ENCODE results near the gene TKFC.
A peak's percentile ranks its signal among the peaks of the same experiment; 100 is the strongest.

Gene TKFC

DNA sequence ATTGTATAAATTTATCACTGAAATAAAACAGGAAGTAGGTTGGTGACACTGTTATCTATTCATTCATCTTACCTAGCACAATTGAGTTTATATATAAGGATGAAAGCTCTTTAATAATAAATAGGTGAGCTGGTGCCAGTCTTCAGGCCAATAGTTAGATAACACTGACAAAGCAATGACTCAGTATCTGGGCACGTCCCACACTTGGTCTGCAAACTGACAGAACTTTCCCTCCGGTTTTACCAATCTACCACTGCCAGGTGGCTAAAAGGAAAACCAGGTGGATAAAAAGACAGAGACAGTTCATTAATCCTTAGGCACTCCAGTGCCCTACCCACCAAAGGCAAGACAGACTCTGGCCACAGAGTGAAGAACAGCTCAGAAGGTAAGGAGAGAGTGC is 17.8 kb upstream of the TKFC start:
- no peak for DNase-seq (ENCODE audit: low read depth)
- TF ChIP-seq, protein P1, sequence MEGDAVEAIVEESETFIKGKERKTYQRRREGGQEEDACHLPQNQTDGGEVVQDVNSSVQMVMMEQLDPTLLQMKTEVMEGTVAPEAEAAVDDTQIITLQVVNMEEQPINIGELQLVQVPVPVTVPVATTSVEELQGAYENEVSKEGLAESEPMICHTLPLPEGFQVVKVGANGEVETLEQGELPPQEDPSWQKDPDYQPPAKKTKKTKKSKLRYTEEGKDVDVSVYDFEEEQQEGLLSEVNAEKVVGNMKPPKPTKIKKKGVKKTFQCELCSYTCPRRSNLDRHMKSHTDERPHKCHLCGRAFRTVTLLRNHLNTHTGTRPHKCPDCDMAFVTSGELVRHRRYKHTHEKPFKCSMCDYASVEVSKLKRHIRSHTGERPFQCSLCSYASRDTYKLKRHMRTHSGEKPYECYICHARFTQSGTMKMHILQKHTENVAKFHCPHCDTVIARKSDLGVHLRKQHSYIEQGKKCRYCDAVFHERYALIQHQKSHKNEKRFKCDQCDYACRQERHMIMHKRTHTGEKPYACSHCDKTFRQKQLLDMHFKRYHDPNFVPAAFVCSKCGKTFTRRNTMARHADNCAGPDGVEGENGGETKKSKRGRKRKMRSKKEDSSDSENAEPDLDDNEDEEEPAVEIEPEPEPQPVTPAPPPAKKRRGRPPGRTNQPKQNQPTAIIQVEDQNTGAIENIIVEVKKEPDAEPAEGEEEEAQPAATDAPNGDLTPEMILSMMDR (IDR thresholded peaks at IDR 0.05; ENCODE audit: control insufficient read depth, extremely low read depth, insufficient read depth) = no peak
- no peak overlapping the region for H3K4me3 ChIP-seq (ENCODE audit: low read depth, low read length)

DNA sequence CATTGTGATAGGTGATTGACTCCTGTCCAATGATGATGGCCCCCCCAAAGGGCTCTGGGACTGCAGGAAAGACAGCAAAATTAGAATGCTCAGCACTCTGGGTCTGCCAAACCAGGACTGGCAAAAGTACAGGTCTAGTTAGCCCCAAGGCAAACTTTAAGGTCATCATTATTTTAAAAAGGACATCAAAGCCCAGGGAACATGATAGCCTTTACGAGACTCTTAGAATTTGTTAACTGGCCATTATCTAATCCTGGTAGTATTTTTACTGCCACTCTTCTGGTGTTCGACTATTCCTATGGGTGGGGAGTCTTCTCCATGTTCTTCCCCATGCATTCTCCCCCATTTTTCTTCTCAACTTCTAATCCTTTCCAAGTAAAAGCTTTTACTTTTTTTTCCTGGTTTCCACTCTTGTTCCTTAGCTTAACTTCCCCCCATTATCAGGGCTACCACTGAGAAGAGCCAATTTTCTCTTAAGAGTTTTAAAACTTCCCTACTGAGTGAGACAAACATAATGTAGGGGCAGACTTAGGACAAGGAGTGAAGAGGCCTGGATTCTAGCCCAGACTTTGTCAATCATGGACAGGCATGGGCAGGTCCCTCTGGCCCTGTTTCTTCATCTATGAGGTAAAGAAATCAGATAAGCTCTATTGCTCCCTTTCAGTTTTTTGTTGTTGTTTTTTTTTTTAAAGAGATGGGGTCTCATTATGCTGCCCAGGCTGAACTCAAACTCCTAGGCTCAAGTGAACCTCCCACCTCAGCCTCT is 7.2 kb upstream of the TKFC start:
- DNase-seq (ENCODE audit: low read depth) = peak; percentile 65
- peak overlapping the region; percentile 24; the same call in 1 of the 2 replicates for H3K4me3 ChIP-seq (ENCODE audit: low read depth, low read length)
- TF ChIP-seq, protein P1 (IDR thresholded peaks at IDR 0.05; ENCODE audit: control insufficient read depth, extremely low read depth, insufficient read depth) = no peak

DNA sequence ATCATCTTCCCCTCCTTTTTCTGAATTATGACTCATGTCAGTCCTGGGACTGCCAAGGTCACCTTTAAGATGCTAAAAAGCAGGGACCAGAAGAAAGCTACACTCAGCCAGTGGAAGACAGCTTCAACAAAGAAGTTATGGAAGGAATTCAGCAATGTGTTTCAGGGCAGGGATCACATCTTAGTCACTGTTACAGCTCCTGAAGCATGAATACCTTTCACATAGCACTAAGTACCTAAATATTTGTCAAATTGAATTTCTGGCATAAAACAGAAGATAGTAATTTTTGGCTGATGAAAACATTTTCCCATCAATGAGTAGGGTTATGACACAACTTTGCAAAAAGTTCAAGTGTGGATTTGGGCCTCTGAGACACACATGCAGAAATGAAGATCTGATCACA is 5.4 kb upstream of the TKFC start:
- no peak overlapping the region for H3K4me3 ChIP-seq (ENCODE audit: low read depth, low read length)
- DNase-seq (ENCODE audit: low read depth) = no peak

DNA sequence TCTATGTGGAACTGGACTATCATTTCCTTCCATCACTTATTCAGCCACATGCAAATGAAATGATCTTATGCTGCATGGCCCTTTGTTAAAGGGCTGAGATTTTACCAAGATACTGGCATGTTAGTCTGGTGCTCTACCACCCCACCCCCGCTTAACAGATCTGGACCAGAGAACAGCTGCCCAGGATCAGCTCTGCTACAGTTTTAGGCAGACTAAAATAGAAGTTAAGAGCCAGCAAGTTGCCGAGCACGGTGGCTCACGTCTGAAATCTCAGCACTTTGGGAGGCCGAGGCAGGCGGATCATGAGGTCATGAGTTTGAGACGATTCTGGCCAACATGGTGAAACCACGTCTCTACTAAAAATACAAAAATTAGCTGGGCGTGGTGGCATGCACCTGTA is 4.7 kb upstream of the TKFC start:
- H3K4me3 ChIP-seq (ENCODE audit: low read depth, low read length) = no peak overlapping the region
- TF ChIP-seq, protein P1 (IDR thresholded peaks at IDR 0.05; ENCODE audit: control insufficient read depth, extremely low read depth, insufficient read depth) = no peak
- no peak for DNase-seq (ENCODE audit: low read depth)

More for the DNA sequence above, 5.4 kb upstream of the TKFC start:
- TF ChIP-seq, protein P1 (IDR thresholded peaks at IDR 0.05; ENCODE audit: control insufficient read depth, extremely low read depth, insufficient read depth) = no peak

DNA sequence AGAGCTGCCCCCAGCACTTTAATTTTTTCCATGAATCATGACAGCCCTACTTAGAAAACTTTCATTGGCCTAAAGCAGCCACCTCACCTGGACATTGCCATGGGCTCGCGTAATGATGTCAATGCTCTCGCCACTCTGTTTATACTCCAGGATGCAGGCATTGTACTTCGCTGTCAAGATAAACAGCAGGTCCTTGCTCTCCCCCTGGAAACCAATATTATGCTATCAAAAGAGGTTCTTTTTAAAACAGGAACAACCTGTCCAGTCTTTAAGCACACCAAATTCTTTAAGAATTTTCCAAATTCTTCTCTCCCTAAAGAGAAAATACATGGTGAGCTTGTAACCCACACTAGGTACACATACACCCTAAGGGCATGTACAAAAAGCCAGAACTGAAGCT is 3.2 kb upstream of the TKFC start:
- DNase-seq (ENCODE audit: low read depth) = no peak
- TF ChIP-seq, protein P1 (IDR thresholded peaks at IDR 0.05; ENCODE audit: control insufficient read depth, extremely low read depth, insufficient read depth) = no peak
- H3K4me3 ChIP-seq (ENCODE audit: low read depth, low read length) = no peak overlapping the region

DNA sequence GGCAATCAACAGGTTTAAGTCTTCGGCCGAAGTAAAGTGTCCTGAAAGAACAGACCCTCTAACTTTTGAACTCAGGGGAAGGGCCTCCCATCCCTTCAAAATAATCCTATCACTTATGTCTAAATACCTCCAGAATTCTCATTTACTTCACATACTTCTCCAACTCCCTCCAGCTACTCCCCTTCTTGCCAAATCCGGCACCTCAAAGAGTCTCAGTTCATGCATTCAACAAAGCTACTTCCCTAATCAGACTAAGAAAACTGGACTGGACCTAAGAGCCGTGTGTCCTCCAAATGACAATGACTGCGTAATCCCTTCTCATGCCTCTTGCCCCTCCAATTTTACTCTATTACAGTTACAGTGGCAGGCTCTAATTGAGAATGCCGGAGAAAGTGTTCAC is 1.4 kb upstream of the TKFC start:
- peak overlapping the region; percentile 97 for H3K4me3 ChIP-seq (ENCODE audit: low read depth, low read length)
- TF ChIP-seq, protein P1 (IDR thresholded peaks at IDR 0.05; ENCODE audit: control insufficient read depth, extremely low read depth, insufficient read depth) = no peak
- no peak for DNase-seq (ENCODE audit: low read depth)

Data from LNCaP clone FGC (cell line).